Fibroblast of lung (primary cell): ENCODE data around the gene PACRG. TPM values are rescaled to one million over a fixed set of nuclear protein-coding genes. Genes with fewer than 3 reads are reported as not detected.

Source experiments
- DNase-seq, 2 donors: peaks; one replicate each; pipeline versions ENCODE4 v3.0.0 to v3.0.0-alpha.2; 2010; ENCODE audit warnings: low read depth in 2 of 2
- H2AFZ ChIP-seq: 2 replicates; pipeline ENCODE4 v1.5.1; 2012; ENCODE audit warnings: low read length, control low read depth, inconsistent platforms
- H3K27ac ChIP-seq: 2 replicates; pipeline ENCODE4 v1.5.1; 2011; ENCODE audit warnings: low read length, control low read depth; ENCODE audit not compliant: insufficient read depth
- H3K27me3 ChIP-seq: 2 replicates; pipeline ENCODE4 v1.5.1; 2011; ENCODE audit warnings: mild to moderate bottlenecking, low read length; ENCODE audit not compliant: control insufficient read depth, insufficient read depth
- H3K36me3 ChIP-seq: 2 replicates; pipeline ENCODE4 v1.5.1; 2011; ENCODE audit warnings: low read length; ENCODE audit not compliant: control insufficient read depth, insufficient read depth
- H3K4me1 ChIP-seq: 2 replicates; pipeline ENCODE4 v1.5.1; 2011; ENCODE audit warnings: low read length; ENCODE audit not compliant: control insufficient read depth, insufficient read depth; ENCODE audit errors: extremely low read depth
- H3K4me2 ChIP-seq: 2 replicates; pipeline ENCODE4 v1.5.1; 2011; ENCODE audit warnings: low read length, control low read depth; ENCODE audit not compliant: insufficient read depth; ENCODE audit errors: extremely low read depth
- H3K4me3 ChIP-seq, 4 experiments: fragments of 200-600 bp in 1 of 4; sonication (generic) in 1 of 4; replicated peaks in 1 of 4; 2 replicates each; pipeline ENCODE4 v1.5.1; 2011 to 2016; ENCODE audit warnings: low read length in 4 of 4, low read depth in 3 of 4, mild to moderate bottlenecking in 3 of 4, control low read depth in 2 of 4, inconsistent platforms in 1 of 4, mixed read lengths in 1 of 4; ENCODE audit not compliant: insufficient read depth in 1 of 4; ENCODE audit errors: control extremely low read depth in 1 of 4
- H3K79me2 ChIP-seq: 2 replicates; pipeline ENCODE4 v1.5.1; 2012; ENCODE audit warnings: mild to moderate bottlenecking, low read length, inconsistent platforms; ENCODE audit not compliant: control insufficient read depth, insufficient read depth
- H3K9ac ChIP-seq: 2 replicates; pipeline ENCODE4 v1.5.1; 2011; ENCODE audit warnings: mild to moderate bottlenecking, low read length, control low read depth; ENCODE audit not compliant: insufficient read depth
- H3K9me3 ChIP-seq: 2 replicates; pipeline ENCODE4 v1.5.1; 2012; ENCODE audit warnings: low read depth, low read length; ENCODE audit not compliant: control insufficient read depth, insufficient read depth
- H4K20me1 ChIP-seq: 2 replicates; pipeline ENCODE4 v1.5.1; 2011; ENCODE audit warnings: low read length; ENCODE audit not compliant: control insufficient read depth, insufficient read depth; ENCODE audit errors: extremely low read depth
- EZH2 ChIP-seq: IDR thresholded peaks from 2 replicates; pipeline ENCODE4 v1.5.1; 2012; ENCODE audit warnings: low read length, control low read depth, mild to moderate bottlenecking; ENCODE audit errors: missing control alignments
- polyA plus RNA-seq, 2 donors: library from polyadenylated mRNA; depleted of rRNA in 1 of 2; stranded (reverse) in 1 of 2; unstranded in 1 of 2; fragments of >200 nt; gene quantifications; 2 replicates each; pipeline ENCODE4 v1.2.1, GENCODE V29; 2011 to 2012; ENCODE audit warnings: missing spikeins in 1 of 2
- total RNA-seq: library from RNA; depleted of rRNA; stranded (reverse); fragments of >200 nt; gene quantifications from 2 replicates; pipeline ENCODE4 v1.2.1, GENCODE V29; 2014
- TF ChIP-seq, protein P1 (sequence below), 2 donors: IDR thresholded peaks in 1 of 2; conservative IDR thresholded peaks in 1 of 2; 1 replicate in 1 of 2; 2 replicates in 1 of 2; pipeline ENCODE4 v1.5.1; 2011 to 2012; ENCODE audit warnings: low read length in 2 of 2, control low read depth in 1 of 2, inconsistent platforms in 1 of 2, low read depth in 1 of 2, mild to moderate bottlenecking in 1 of 2

PACRG gene
- total and polyA plus RNA-seq, 2 donors (not counting 1 experiment from before 2014, with no cell fraction given) = 0.30 to 0.66 TPM

DNA sequence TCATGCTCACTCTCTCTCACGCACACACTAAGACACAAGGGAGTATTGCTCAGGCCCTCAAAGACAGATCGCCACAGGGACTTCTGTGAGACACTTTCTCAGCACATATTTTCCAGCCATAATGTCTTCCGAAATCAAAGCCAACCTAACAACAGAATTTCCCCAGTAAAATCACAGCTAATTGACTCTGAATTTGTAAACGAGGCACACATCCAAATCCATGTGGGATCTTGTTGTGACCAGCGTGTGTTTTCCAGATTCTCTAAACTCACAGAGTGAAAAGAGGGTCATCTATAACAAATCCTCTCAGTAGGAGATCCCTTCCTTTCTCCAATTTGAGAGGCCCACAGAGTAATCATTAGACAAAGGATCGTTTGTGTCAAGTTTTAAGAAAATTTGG, 280.4 kb downstream of the PACRG start:
- Histone ChIP-seq H3K27me3 (no peaks in the 10 kb centered on the region), H2AFZ (no peak overlapping the region)
- no peak for TF ChIP-seq EZH2
- TF ChIP-seq, protein P1, sequence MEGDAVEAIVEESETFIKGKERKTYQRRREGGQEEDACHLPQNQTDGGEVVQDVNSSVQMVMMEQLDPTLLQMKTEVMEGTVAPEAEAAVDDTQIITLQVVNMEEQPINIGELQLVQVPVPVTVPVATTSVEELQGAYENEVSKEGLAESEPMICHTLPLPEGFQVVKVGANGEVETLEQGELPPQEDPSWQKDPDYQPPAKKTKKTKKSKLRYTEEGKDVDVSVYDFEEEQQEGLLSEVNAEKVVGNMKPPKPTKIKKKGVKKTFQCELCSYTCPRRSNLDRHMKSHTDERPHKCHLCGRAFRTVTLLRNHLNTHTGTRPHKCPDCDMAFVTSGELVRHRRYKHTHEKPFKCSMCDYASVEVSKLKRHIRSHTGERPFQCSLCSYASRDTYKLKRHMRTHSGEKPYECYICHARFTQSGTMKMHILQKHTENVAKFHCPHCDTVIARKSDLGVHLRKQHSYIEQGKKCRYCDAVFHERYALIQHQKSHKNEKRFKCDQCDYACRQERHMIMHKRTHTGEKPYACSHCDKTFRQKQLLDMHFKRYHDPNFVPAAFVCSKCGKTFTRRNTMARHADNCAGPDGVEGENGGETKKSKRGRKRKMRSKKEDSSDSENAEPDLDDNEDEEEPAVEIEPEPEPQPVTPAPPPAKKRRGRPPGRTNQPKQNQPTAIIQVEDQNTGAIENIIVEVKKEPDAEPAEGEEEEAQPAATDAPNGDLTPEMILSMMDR (conservative IDR thresholded peaks at IDR 0.05 in 1 of 2, IDR thresholded peaks at IDR 0.05 in 1 of 2; ENCODE audit: low read depth in 1 of 2, low read length in 2 of 2) = no peak

DNA sequence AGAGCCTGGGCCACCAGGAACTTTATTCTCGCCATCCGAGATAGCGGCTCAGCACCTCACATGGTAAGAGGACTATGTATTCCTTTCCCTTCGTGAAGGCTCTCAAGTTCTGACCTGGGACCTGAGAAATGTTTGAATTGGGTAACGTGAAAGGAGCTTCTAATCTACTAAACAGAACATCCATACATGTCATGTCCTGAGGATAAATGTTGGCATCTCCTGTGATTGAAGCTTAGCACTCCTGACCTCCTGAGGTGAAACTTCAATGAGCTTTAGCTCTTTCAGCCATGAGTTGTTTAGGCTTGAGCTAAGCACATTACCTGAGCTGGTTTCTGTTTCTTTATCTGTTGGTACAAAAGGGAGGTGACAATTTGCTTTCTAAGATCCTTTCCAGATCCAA, 280.9 kb downstream of the PACRG start:
- Histone ChIP-seq H3K4me3 (no peak overlapping the region), H3K4me1 (no peaks in the 10 kb centered on the region), H3K27me3 (no peaks in the 10 kb centered on the region), H3K27ac (no peak overlapping the region), H3K36me3 (no peaks in the 10 kb centered on the region), H3K79me2 (no peaks in the 10 kb centered on the region), H4K20me1 (no peaks in the 10 kb centered on the region), H2AFZ (no peak overlapping the region), H3K4me2 (no peak overlapping the region), H3K9ac (no peak overlapping the region), H3K9me3 (no peaks in the 10 kb centered on the region)
- TF ChIP-seq, protein P1 (conservative IDR thresholded peaks at IDR 0.05 in 1 of 2, IDR thresholded peaks at IDR 0.05 in 1 of 2; ENCODE audit: low read depth in 1 of 2, low read length in 2 of 2) = no peak
- no peak for TF ChIP-seq EZH2
- DNase-seq = no peak

More for the DNA sequence above, 280.4 kb downstream of the PACRG start:
- Histone ChIP-seq H3K9ac (no peak overlapping the region), H3K4me2 (no peak overlapping the region), H3K9me3 (no peaks in the 10 kb centered on the region), H4K20me1 (no peaks in the 10 kb centered on the region), H3K36me3 (no peaks in the 10 kb centered on the region), H3K27ac (no peak overlapping the region), H3K4me3 (no peak overlapping the region), H3K4me1 (no peaks in the 10 kb centered on the region), H3K79me2 (no peaks in the 10 kb centered on the region)
- peak in 1 of 2 donors; percentile 2 for DNase-seq

DNA sequence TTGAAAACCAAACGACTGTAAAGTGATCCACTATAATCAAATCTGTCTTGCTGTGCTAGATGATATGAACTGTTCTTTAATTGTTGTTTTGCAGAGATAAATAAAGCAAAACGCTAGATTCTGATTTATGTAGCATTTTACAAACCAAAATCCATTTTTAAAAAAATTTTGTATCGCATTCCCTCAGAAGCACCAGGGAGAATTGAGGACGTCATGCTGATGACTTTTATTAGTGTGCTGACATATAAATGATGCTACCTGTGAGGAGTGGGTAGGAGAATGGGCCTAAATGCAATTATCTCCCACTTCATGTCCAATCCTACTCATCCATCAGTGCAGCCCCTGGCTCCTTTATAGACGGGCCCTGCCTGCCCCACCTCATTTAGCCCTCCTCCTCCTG, 282.4 kb downstream of the PACRG start:
- Histone ChIP-seq H4K20me1 (no peaks in the 10 kb centered on the region), H3K36me3 (no peaks in the 10 kb centered on the region), H2AFZ (no peak overlapping the region), H3K9ac (no peak overlapping the region), H3K79me2 (no peaks in the 10 kb centered on the region), H3K9me3 (no peaks in the 10 kb centered on the region), H3K4me3 (no peak overlapping the region), H3K27me3 (no peaks in the 10 kb centered on the region), H3K4me1 (no peaks in the 10 kb centered on the region), H3K4me2 (no peak overlapping the region), H3K27ac (no peak overlapping the region)
- DNase-seq = no peak
- TF ChIP-seq EZH2 = no peak
- TF ChIP-seq, protein P1 (conservative IDR thresholded peaks at IDR 0.05 in 1 of 2, IDR thresholded peaks at IDR 0.05 in 1 of 2; ENCODE audit: low read depth in 1 of 2, low read length in 2 of 2) = no peak
